ENCODE measurements around the gene USP48.
"Not testable (repeated sequence)": the region's sequence is repeated elsewhere in the genome, so short reads cannot be mapped to it uniquely, and the experiment has no call there.

The USP48 gene

GRCh38 chr1:21631590-21631943 lies 151.4 kb downstream of the USP48 start:
- not testable (repeated sequence) for DNase-seq

- no peak for DNase-seq
Observed at GRCh38 chr1:21630571-21631343, 152.2 kb downstream of the USP48 start.

GRCh38 chr1:21629971-21630370 lies 153.0 kb downstream of the USP48 start:
- no peak for DNase-seq

- no peak for DNase-seq
Observed at GRCh38 chr1:21628798-21629393, 154.1 kb downstream of the USP48 start.
